AG09309 (cell line): ENCODE measurements around the gene BEST4.

Source experiments
- DNase-seq: peaks from one replicate; pipeline ENCODE4 v3.0.0-alpha.2; 2010; ENCODE audit warnings: low read depth
- H3K4me3 ChIP-seq: 2 replicates; pipeline ENCODE4 v1.5.1; 2011; ENCODE audit warnings: mild to moderate bottlenecking, low read depth, low read length, moderate library complexity; ENCODE audit not compliant: control insufficient read depth
- TF ChIP-seq, protein P1 (sequence below): IDR thresholded peaks from 2 replicates; pipeline ENCODE4 v1.5.1; 2011; ENCODE audit warnings: mild to moderate bottlenecking, low read depth, low read length, inconsistent platforms; ENCODE audit not compliant: insufficient read depth, control insufficient read depth; ENCODE audit errors: missing control alignments

The BEST4 gene

DNA sequence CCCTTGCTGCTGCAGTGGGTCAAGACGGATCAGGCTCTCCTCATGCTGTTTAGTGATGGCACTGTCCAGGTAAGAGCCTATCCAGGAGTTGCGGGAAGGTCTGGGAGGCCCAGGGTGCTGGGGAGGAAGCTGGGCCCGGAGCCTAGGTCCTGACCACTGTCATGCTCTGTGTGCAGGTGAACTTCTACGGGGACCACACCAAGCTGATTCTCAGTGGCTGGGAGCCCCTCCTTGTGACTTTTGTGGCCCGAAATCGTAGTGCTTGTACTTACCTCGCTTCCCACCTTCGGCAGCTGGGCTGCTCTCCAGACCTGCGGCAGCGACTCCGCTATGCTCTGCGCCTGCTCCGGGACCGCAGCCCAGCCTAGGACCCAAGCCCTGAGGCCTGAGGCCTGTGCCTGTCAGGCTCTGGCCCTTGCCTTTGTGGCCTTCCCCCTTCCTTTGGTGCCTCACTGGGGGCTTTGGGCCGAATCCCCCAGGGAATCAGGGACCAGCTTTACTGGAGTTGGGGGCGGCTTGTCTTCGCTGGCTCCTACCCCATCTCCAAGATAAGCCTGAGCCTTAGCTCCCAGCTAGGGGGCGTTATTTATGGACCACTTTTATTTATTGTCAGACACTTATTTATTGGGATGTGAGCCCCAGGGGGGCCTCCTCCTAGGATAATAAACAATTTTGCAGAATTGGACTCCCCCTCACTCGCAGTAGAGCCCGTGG lies 17.5 kb upstream of the BEST4 start:
- no peak overlapping the region for H3K4me3 ChIP-seq
- TF ChIP-seq, protein P1, sequence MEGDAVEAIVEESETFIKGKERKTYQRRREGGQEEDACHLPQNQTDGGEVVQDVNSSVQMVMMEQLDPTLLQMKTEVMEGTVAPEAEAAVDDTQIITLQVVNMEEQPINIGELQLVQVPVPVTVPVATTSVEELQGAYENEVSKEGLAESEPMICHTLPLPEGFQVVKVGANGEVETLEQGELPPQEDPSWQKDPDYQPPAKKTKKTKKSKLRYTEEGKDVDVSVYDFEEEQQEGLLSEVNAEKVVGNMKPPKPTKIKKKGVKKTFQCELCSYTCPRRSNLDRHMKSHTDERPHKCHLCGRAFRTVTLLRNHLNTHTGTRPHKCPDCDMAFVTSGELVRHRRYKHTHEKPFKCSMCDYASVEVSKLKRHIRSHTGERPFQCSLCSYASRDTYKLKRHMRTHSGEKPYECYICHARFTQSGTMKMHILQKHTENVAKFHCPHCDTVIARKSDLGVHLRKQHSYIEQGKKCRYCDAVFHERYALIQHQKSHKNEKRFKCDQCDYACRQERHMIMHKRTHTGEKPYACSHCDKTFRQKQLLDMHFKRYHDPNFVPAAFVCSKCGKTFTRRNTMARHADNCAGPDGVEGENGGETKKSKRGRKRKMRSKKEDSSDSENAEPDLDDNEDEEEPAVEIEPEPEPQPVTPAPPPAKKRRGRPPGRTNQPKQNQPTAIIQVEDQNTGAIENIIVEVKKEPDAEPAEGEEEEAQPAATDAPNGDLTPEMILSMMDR = no peak
- no peak for DNase-seq

- H3K4me3 ChIP-seq = peak overlapping the region; percentile 97; the same call in 1 of the 2 replicates
- TF ChIP-seq, protein P1 = no peak
Measured at GRCh38 chr1:44803312-44804095, 15.5 kb upstream of the BEST4 start.

DNA sequence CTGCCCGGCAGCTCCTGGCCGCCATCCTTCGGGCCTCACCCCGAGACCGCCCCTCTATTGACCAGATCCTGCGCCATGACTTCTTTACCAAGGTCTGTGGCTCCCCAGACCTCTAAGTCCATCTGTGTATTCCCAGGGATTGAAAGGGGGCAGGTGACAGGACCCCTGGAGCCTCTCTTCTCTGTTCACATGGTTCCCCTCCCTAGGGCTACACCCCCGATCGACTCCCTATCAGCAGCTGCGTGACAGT lies 15.0 kb upstream of the BEST4 start:
- H3K4me3 ChIP-seq = peak overlapping the region; percentile 97
- TF ChIP-seq, protein P1 = no peak

More at GRCh38 chr1:44803312-44804095, 15.5 kb upstream of the BEST4 start:
- DNase-seq = no peak

GRCh38 chr1:44802306-44803061 lies 14.5 kb upstream of the BEST4 start:
- peak overlapping the region; percentile 97 for H3K4me3 ChIP-seq
- no peak for DNase-seq
- TF ChIP-seq, protein P1 = no peak

More for the DNA sequence above, 15.0 kb upstream of the BEST4 start:
- no peak for DNase-seq

GRCh38 chr1:44801491-44802305 lies 13.7 kb upstream of the BEST4 start:
- TF ChIP-seq, protein P1 = no peak
- DNase-seq = no peak
- peak overlapping the region; percentile 97 for H3K4me3 ChIP-seq

- peak; percentile 95 for DNase-seq
- peak within 1 kb of the TSS; percentile 97 for H3K4me3 ChIP-seq
- TF ChIP-seq, protein P1 = peak; percentile 98
Measured at GRCh38 chr1:44799770-44800584, 12.0 kb upstream of the BEST4 start, which contains the start of gene PLK3. TSS of gene PLK3 (plus strand) at chr1:44800377. CDS start at chr1:44800464, 87 bp downstream.
